Measurements from ENCODE around the gene RPN2.
"Not testable (repeated sequence)": the region's sequence is repeated elsewhere in the genome, so short reads cannot be mapped to it uniquely, and the experiment has no call there.

RPN2 gene

GRCh38 chr20:37178839-37179682 lies at the start of gene RPN2, which contains the start of gene MROH8:
TSS of gene RPN2 (plus strand) at chr20:37179330. CDS start at chr20:37179357, 27 bp downstream.
TSS of gene MROH8 (minus strand) at chr20:37179548.
- peak; percentile 90 to 95 for DNase-seq (ENCODE audit: extremely low read depth in 1 of 2, low read depth in 1 of 2)

- no peak for DNase-seq (ENCODE audit: extremely low read depth in 1 of 2, low read depth in 1 of 2)
These were observed 47.6 kb upstream of the RPN2 start for GRCh38 chr20:37131486-37131885.

GRCh38 chr20:37133952-37134351 lies 45.2 kb upstream of the RPN2 start:
- DNase-seq (ENCODE audit: extremely low read depth in 1 of 2, low read depth in 1 of 2), result no peak

GRCh38 chr20:37137547-37137946 lies 41.6 kb upstream of the RPN2 start:
- no peak for DNase-seq (ENCODE audit: extremely low read depth in 1 of 2, low read depth in 1 of 2)

DNA sequence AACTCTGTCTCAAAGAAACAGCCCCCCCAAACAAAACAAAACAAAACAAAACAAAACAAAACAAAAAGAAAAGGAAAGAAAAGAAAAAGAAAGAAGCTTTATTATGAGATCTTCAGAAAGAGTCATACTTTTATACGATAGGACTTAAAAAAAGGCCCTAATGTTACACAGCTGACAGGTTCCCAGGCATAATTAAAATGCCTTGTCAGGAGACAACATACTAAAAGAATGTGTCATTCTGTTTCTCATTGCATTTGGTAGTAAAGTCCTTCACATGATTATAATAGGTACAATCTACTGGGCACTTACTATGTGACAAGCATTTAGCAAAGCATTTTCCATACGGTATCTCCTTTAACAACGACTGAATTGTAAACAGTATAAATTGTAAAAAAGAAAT lies 36.4 kb upstream of the RPN2 start:
- DNase-seq (ENCODE audit: extremely low read depth in 1 of 2, low read depth in 1 of 2), result no peak

DNA sequence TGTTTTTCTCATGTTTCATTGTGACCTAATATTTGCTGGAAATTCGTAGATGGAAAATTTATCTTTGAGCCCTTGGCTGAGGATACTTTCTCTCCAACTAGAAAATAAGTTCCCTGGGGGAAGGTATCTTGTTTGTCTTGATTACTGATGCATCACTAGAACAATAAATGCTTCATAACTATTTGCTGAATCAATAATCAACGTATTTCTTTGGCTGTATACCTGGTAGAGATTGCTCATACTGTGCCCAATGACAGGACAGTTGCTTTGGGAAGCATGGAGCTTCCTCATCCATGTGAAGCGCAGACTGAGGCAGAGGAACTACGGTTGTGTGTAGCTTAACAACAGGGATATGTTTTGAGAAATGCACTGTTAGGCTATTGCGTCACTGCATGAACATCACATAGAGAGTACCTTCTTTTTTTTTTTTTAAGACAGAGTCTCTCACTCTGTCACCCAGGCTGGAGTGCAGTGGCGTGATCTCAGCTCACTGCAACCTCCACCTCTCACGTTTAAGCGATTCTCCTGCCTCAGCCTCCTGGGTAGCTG lies 34.2 kb upstream of the RPN2 start:
- no peak for DNase-seq (ENCODE audit: extremely low read depth in 1 of 2, low read depth in 1 of 2)

GRCh38 chr20:37147250-37147649 lies 31.9 kb upstream of the RPN2 start:
- DNase-seq (ENCODE audit: extremely low read depth in 1 of 2, low read depth in 1 of 2), result no peak

DNA sequence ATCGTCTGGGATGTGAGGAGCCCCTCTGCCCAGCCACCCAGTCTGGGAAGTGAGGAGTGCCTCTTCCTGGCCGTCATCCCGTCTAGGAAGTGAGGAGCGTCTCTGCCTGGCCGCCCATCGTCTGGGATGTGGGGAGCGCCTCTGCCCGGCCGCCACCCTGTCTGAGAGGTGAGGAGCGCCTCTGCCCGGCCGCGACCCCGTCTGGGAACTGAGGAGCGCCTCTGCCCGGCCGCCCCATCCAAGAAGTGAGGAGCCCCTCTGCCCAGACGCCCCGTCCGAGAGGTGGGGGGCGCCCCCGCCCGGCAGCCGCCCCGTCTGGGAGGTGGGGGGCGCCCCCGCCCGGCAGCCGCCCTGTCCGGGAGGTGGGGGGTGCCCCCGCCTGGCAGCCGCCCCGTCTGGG lies 28.3 kb upstream of the RPN2 start:
- not testable (repeated sequence) for DNase-seq (ENCODE audit: extremely low read depth in 1 of 2, low read depth in 1 of 2)

GRCh38 chr20:37151529-37151928 lies 27.6 kb upstream of the RPN2 start:
- no peak for DNase-seq (ENCODE audit: extremely low read depth in 1 of 2, low read depth in 1 of 2)

DNA sequence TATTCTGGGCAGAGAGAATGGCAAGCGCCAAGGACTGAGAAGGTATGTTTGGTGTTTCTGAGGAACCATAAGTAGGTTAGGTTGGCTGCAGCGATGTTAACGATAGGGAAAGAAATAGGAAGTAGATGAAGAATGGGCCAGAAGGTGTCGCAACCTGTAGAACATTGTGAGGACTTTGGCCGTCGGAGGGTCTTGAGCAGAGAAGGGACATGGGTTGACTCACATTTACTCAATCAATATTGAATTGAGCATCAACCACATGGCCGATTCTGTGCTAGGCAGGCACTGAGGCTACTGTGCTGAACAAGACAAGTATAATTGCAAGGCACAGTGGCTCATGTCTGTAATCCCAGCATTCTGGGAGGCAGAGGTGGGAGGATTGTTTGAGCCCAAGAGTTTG lies 26.8 kb upstream of the RPN2 start:
- no peak for DNase-seq (ENCODE audit: extremely low read depth in 1 of 2, low read depth in 1 of 2)

- DNase-seq (ENCODE audit: extremely low read depth in 1 of 2, low read depth in 1 of 2), result no peak
These were observed 24.3 kb upstream of the RPN2 start for GRCh38 chr20:37154684-37155298.

DNA sequence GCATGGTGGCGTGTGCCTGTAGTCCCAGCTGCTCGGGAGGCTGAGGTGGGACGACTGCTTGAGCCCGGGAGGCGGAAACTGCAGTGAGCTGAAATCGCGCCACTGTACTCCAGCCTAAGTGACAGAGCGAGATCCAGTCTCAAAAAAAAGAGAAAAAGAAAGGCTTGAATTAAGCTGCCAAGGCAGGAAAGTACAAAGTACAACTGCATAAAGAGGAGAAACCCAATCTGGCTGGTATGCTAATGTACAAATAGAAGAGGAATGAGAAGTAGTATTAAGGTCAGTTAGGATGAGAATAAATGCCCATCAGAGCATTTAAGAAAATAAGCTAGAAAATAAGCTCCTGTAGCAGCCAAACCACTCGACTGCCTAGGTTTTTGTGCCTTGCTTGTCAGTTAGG lies 23.1 kb upstream of the RPN2 start:
- DNase-seq (ENCODE audit: extremely low read depth in 1 of 2, low read depth in 1 of 2), result no peak

DNA sequence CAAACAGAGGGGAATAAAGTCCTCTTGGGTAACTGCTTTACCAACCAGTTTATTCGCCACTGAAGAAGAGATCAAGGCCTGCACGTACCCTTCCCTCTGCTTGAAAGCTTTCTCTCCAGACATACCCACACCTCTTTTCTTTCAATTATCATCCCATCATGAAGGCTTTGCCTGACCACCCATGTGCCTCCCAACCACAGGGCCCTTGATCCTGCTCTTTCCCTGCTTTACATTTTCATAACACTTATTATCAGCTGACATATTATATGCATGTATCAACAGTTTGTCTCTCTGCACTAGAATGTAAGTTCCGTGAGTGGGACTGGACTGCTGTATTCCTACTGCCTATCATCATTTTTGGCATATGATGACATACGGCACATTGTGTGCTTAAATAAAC lies 20.9 kb upstream of the RPN2 start:
- no peak for DNase-seq (ENCODE audit: extremely low read depth in 1 of 2, low read depth in 1 of 2)

- no peak for DNase-seq (ENCODE audit: extremely low read depth in 1 of 2, low read depth in 1 of 2)
These were observed 18.4 kb upstream of the RPN2 start for GRCh38 chr20:37160683-37161082.

- no peak for DNase-seq (ENCODE audit: extremely low read depth in 1 of 2, low read depth in 1 of 2)
These were observed 17.1 kb upstream of the RPN2 start for GRCh38 chr20:37161830-37162549.

DNA sequence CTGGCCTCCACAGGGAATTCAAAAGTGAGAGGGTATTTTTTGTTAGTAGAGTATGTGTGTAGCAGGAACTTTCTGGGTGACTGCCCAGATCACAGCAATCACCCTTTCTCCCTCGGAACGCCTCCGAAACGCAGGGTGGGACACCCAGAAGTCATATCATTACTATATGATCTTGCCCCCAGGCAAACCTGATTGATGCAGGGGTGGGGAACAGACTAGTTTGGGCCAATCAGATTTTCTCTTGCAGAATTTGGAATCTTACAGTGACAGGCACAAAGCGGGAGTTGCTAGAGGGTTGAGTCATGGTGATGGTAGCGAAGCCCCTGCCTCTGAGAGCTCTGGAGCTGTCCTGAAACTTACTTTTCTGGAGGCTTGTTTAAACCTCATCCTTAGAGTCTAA lies 16.5 kb upstream of the RPN2 start:
- no peak for DNase-seq (ENCODE audit: extremely low read depth in 1 of 2, low read depth in 1 of 2)

GRCh38 chr20:37163832-37164554 lies 15.1 kb upstream of the RPN2 start:
- no peak for DNase-seq (ENCODE audit: extremely low read depth in 1 of 2, low read depth in 1 of 2)

DNA sequence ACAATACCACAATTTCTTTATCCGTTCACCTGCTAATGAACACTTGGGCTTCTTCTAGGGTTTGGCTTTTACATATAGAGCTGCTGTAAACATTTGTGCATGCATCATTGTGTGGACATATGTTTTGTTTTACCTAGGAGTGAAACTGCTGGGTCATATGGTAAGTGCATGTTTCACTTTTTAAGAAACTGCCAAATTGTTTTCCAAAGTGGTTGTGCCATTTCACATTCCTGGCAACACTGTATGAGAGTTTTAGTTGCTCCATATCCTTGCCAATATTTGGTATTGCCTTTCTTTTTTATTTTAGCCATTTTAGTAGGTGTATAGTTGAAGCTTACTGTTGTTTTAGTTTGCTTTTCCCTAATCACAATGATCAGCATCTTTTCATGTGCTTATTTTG lies 14.1 kb upstream of the RPN2 start:
- no peak for DNase-seq (ENCODE audit: extremely low read depth in 1 of 2, low read depth in 1 of 2)

- DNase-seq (ENCODE audit: extremely low read depth in 1 of 2, low read depth in 1 of 2), result no peak
These were observed 12.3 kb upstream of the RPN2 start for GRCh38 chr20:37166867-37167266.

DNA sequence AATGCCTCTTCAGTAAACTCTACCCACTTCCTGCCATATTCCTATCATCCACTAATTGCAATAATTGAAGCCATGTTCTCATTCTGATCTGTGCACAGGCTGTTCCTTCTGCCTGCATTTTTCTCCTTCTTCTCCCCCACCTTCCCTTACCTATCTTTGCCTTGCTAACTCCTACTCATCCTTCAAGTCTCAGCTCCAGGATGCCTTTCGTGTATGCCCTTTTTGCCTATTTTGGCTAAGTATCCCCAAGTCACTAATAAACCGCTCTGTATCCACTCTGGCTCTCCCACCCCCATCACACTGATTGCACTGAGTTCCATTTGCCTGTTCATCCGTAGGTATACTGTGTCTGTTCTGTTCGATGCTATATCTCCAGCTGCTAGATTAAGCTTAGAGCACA lies 6.3 kb upstream of the RPN2 start:
- DNase-seq (ENCODE audit: extremely low read depth in 1 of 2, low read depth in 1 of 2), result no peak
